Panc1 (cell line): ENCODE measurements around the gene SUFU. TPM values are rescaled to one million over a fixed set of nuclear protein-coding genes. Genes with fewer than 3 reads are reported as not detected.

Experiments used
- ATAC-seq: fragments of 200-7000 bp; cut with Tn5 transposase; 2 replicates; pipeline ENCODE4 v1.9.1; 2020; ENCODE audit warnings: mild to moderate bottlenecking, moderate library complexity
- BruUV-seq: library from RNA; stranded (reverse); fragments of 400-500 nt; replicated peaks from 2 replicates; lab custom pipeline; 2021; lab: Mats Ljungman, UMichigan
- CTCF ChIA-PET: fragments of 300-600 bp; sonication (Branson Sonifier 250); formaldehyde crosslinking; loops from one replicate; lab custom pipeline; 2022; ENCODE audit warnings: antibody characterized with exemption; lab: Charles Lee
- POLR2A ChIA-PET: fragments of 300-600 bp; sonication (Branson Sonifier 250); formaldehyde crosslinking; loops from one replicate; lab custom pipeline; 2022; ENCODE audit warnings: antibody characterized with exemption; lab: Charles Lee
- DNase-seq: peaks from one replicate; pipeline ENCODE4 v3.0.0-alpha.2; 2010; ENCODE audit warnings: low read depth, low spot score
- H3K27ac ChIP-seq: 2 replicates; pipeline ENCODE4 v1.5.1; 2011; ENCODE audit warnings: mild to moderate bottlenecking, low read length, inconsistent platforms
- H3K27me3 ChIP-seq: fragments of 200-500 bp; sonication (Bioruptor generic); 2 replicates; pipeline ENCODE4 v1.6.0; 2014; ENCODE audit warnings: low read length, inconsistent platforms; ENCODE audit not compliant: control insufficient read depth, insufficient read depth
- H3K36me3 ChIP-seq: fragments of 200-500 bp; sonication (Bioruptor generic); 2 replicates; pipeline ENCODE4 v1.5.1; 2014; ENCODE audit warnings: inconsistent platforms, mild to moderate bottlenecking, low read length, moderate library complexity; ENCODE audit not compliant: control insufficient read depth, insufficient read depth
- H3K4me1 ChIP-seq: 2 replicates; pipeline ENCODE4 v1.5.1; 2011; ENCODE audit warnings: inconsistent platforms, mild to moderate bottlenecking, low read length, moderate library complexity; ENCODE audit not compliant: control insufficient read depth, insufficient read depth
- H3K4me3 ChIP-seq, 2 experiments: 2 replicates each; pipeline ENCODE4 v1.5.1; 2011 to 2012; ENCODE audit warnings: low read depth in 2 of 2, low read length in 2 of 2, mild to moderate bottlenecking in 2 of 2, inconsistent platforms in 1 of 2, moderate library complexity in 1 of 2
- H3K9me3 ChIP-seq: fragments of 200-500 bp; sonication (Bioruptor generic); 2 replicates; pipeline ENCODE4 v1.5.1; 2014; ENCODE audit warnings: low read depth, mild to moderate bottlenecking, inconsistent platforms, low read length, moderate library complexity; ENCODE audit not compliant: control insufficient read depth, insufficient read depth
- CTCF ChIP-seq: fragments of 450-650 bp; IDR thresholded peaks from 2 replicates; pipeline ENCODE4 v1.5.1; 2017; ENCODE audit warnings: mild to moderate bottlenecking
- POLR2AphosphoS5 ChIP-seq: IDR thresholded peaks from 2 replicates; pipeline ENCODE4 v1.6.1; 2012; ENCODE audit warnings: mild to moderate bottlenecking, low read depth, low read length, moderate library complexity
- REST ChIP-seq, 2 experiments: IDR thresholded peaks; 2 replicates each; pipeline ENCODE4 v1.6.1; 2011 to 2012; ENCODE audit warnings: low read depth in 2 of 2, control low read depth in 1 of 2, low read length in 1 of 2, mild to moderate bottlenecking in 1 of 2, moderate library complexity in 1 of 2; ENCODE audit not compliant: insufficient read depth in 1 of 2
- SIN3A ChIP-seq: IDR thresholded peaks from 2 replicates; pipeline ENCODE4 v1.6.1; 2012; ENCODE audit warnings: low read depth, mild to moderate bottlenecking, low read length, moderate library complexity, borderline replicate concordance; ENCODE audit not compliant: insufficient read depth
- TCF7L2 ChIP-seq: IDR thresholded peaks from 2 replicates; pipeline ENCODE4 v1.6.1; 2011; ENCODE audit warnings: mild to moderate bottlenecking, low read depth, low read length, inconsistent platforms
- in situ Hi-C: cut with HindIII; loops from 2 replicates; pipeline ENCODE4 v1.10.0; 2016; ENCODE audit warnings: low sequenced_read_pairs, low pct_unique_long_range_greater_than_20kb
- intact Hi-C: fragments of 100-400 bp; cut with micrococcal nuclease; formaldehyde crosslinking; loops from one replicate; pipeline ENCODE4 v1.10.0; 2022; ENCODE audit not compliant: unreplicated experiment
- total RNA-seq: library from RNA; stranded (reverse); gene quantifications from one replicate; pipeline ENCODE4 v1.2.1, GENCODE V29; 2021; ENCODE audit not compliant: unreplicated experiment

Gene SUFU
- total RNA-seq, 1 experiment from 2014 or later, result 9.5 TPM

DNA sequence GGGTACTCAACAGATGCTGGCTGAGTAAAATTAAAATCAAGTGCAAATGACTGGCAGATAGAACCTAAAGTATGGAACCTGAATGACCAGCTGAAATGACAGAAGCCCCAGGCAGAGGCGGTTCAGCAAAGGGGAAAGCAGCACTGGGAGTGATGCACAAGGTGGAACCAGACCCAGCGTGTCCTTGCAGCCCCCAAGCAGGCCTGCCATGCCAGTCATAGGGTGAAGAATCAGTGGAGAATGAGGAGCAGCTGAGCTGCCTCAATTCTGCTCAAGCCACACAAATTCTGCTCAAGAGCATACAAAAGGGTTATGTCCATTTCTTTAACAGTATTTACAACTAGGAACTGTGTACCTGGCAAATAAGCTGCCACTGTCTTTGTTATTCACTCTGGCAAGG is 10.0 kb upstream of the SUFU start:
- ATAC-seq, result no peak
- Histone ChIP-seq H3K27ac (no peak overlapping the region), H3K4me1 (0 out of 2 replicates have a peak, but pooled peaks cover 2% of the 10 kb centered on the region), H3K27me3 (no peaks in the 10 kb centered on the region), H3K9me3 (no peaks in the 10 kb centered on the region), H3K4me3 (no peak overlapping the region), H3K36me3 (peaks cover 4% of the 10 kb centered on the region; the same call in 1 of the 2 replicates)
- in situ Hi-C loops (no loop called here), intact Hi-C loops (no loop called here)
- TF ChIP-seq TCF7L2 (no peak), POLR2AphosphoS5 (no peak), SIN3A (no peak), REST (IDR thresholded peaks at IDR 0.05; ENCODE audit: insufficient read depth in 1 of 2, low read depth in 2 of 2, low read length in 1 of 2) (no peak), CTCF (no peak)
- POLR2A ChIA-PET, result no interaction called here
- no TSS peak for BruUV-seq
- CTCF ChIA-PET, result interaction anchor here (0.5 to 0.9 kb wide), 3 partner anchors 25 to 139 kb away, joined by 3 read pairs; no protein-coding TSS in a partner anchor
- DNase-seq, result no peak

DNA sequence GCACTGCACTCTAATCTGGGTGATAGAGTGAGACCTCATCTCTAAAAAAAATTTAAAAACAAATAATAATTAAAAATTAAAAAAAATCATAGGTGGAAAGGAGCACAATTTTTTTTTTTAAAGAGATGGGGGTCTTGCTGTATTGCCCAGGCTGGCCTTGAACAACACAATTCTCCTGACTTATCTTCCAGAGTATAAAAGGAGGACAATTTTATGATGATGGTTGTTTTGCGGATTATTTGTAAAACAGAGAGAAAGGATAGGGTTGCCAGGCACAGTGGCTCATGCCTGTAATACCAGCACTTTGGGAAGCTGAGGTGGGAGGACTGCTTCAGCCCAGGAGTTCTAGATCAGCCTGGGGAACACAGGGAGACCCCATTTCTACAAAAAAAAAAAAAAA is 6.2 kb upstream of the SUFU start:
- Histone ChIP-seq H3K36me3 (peaks cover 5% of the 10 kb centered on the region; the same call in 1 of the 2 replicates), H3K4me1 (peaks cover 9% of the 10 kb centered on the region), H3K4me3 (no peak overlapping the region), H3K27ac (no peak overlapping the region), H3K9me3 (no peaks in the 10 kb centered on the region), H3K27me3 (no peaks in the 10 kb centered on the region)
- intact Hi-C loops, result no loop called here
- ATAC-seq (no peak), DNase-seq (no peak)
- TF ChIP-seq CTCF (no peak), POLR2AphosphoS5 (no peak), TCF7L2 (no peak), REST (IDR thresholded peaks at IDR 0.05; ENCODE audit: insufficient read depth in 1 of 2, low read depth in 2 of 2, low read length in 1 of 2) (no peak), SIN3A (no peak)
- POLR2A ChIA-PET, result no interaction called here
- in situ Hi-C loops, result no loop called here
- BruUV-seq, result no TSS peak
- CTCF ChIA-PET, result no interaction called here
